Vagina (tissue), 2 donors: ENCODE data around the gene CHRND. TPM values are rescaled to one million over a fixed set of nuclear protein-coding genes. Genes with fewer than 3 reads are reported as not detected.
"Not testable (repeated sequence)": the region's sequence is repeated elsewhere in the genome, so short reads cannot be mapped to it uniquely, and the experiment has no call there.

Experiments
- DNase-seq, 2 donors: peaks; one replicate each; pipeline ENCODE4 v3.0.0-alpha.2; 2017; ENCODE audit errors: extremely low spot score in 2 of 2
- H3K27ac ChIP-seq: fragments of 200-600 bp; sonication (generic); one replicate; pipeline ENCODE4 v1.5.1; 2019
- H3K27me3 ChIP-seq: fragments of 200-600 bp; sonication (generic); one replicate; pipeline ENCODE4 v1.5.1; 2019
- H3K36me3 ChIP-seq, 2 donors: fragments of 200-600 bp; sonication (generic); one replicate each; pipeline ENCODE4 v1.5.1; 2017 to 2019
- H3K4me1 ChIP-seq: fragments of 200-600 bp; sonication (generic); one replicate; pipeline ENCODE4 v1.5.1; 2019
- H3K4me3 ChIP-seq, 2 donors: fragments of 200-600 bp; sonication (generic); 1 replicate in 1 of 2; 2 replicates in 1 of 2; pipeline ENCODE4 v1.5.1; 2016 to 2019
- H3K9me3 ChIP-seq: fragments of 200-600 bp; sonication (generic); one replicate; pipeline ENCODE4 v1.5.1; 2019
- CTCF ChIP-seq, 3 experiments: fragments of 450-650 bp in 2 of 3; fragments of 200-600 bp in 1 of 3; sonication (generic) in 1 of 3; IDR thresholded peaks; one replicate each; pipeline ENCODE4 v1.5.1; 2017 to 2019; ENCODE audit warnings: antibody characterized with exemption in 3 of 3, mild to moderate bottlenecking in 2 of 3, moderate library complexity in 2 of 3
- POLR2A ChIP-seq, 2 donors: fragments of 450-650 bp; IDR thresholded peaks; one replicate each; pipeline ENCODE4 v1.6.1; 2017; ENCODE audit warnings: antibody characterized with exemption in 2 of 2, mild to moderate bottlenecking in 2 of 2, moderate library complexity in 2 of 2
- POLR2AphosphoS5 ChIP-seq, 2 donors: sonication (generic); formaldehyde crosslinking; IDR thresholded peaks; one replicate each; pipeline ENCODE4 v1.9.0; 2017; ENCODE audit warnings: antibody characterized with exemption in 2 of 2, mild to moderate bottlenecking in 2 of 2, low read depth in 1 of 2; ENCODE audit not compliant: insufficient read depth in 1 of 2
- intact Hi-C: fragments of 100-400 bp; cut with DNase I; formaldehyde crosslinking; loops from one replicate; pipeline ENCODE4 v1.15.1; 2023
- total RNA-seq: library from RNA; depleted of rRNA; stranded (reverse); fragments of >200 nt; gene quantifications from one replicate; pipeline ENCODE4 v1.2.3, GENCODE V29; 2016

Gene CHRND
- total RNA-seq, 1 donor from 2014 or later, result not detected

- Histone ChIP-seq H3K4me3 (no peak overlapping the region), H3K27me3 (no peaks in the 10 kb centered on the region), H3K27ac (no peak overlapping the region), H3K36me3 (no peaks in the 10 kb centered on the region), H3K9me3 (peaks cover 2% of the 10 kb centered on the region), H3K4me1 (no peaks in the 10 kb centered on the region)
- DNase-seq, result no peak
- TF ChIP-seq CTCF (IDR thresholded peaks at IDR 0.05), result no peak
- no peak for TF ChIP-seq POLR2A (IDR thresholded peaks at IDR 0.05)
- no peak for TF ChIP-seq POLR2AphosphoS5 (IDR thresholded peaks at IDR 0.05; ENCODE audit: insufficient read depth in 1 of 2, low read depth in 1 of 2)
- intact Hi-C loops, result no loop called here
Observed at GRCh38 chr2:232532419-232532818, 6.5 kb downstream of the CHRND start.

GRCh38 chr2:232532821-232533220 lies 6.9 kb downstream of the CHRND start:
- H3K27ac ChIP-seq, H3K9me3 ChIP-seq, H3K27me3 ChIP-seq, H3K4me3 ChIP-seq, H3K4me1 ChIP-seq, DNase-seq, H3K36me3 ChIP-seq, intact Hi-C loops: not testable (repeated sequence)

GRCh38 chr2:232533944-232534710 lies 8.2 kb downstream of the CHRND start:
- no peak for TF ChIP-seq POLR2A (IDR thresholded peaks at IDR 0.05)
- no peak for TF ChIP-seq POLR2AphosphoS5 (IDR thresholded peaks at IDR 0.05; ENCODE audit: insufficient read depth in 1 of 2, low read depth in 1 of 2)
- intact Hi-C loops, result no loop called here
- Histone ChIP-seq H3K27me3 (peaks cover 2% of the 10 kb centered on the region), H3K4me3 (no peak overlapping the region), H3K27ac (no peak overlapping the region), H3K4me1 (no peaks in the 10 kb centered on the region), H3K36me3 (no peaks in the 10 kb centered on the region), H3K9me3 (peaks cover 2% of the 10 kb centered on the region)
- no peak for DNase-seq

GRCh38 chr2:232534940-232535651 lies 9.1 kb downstream of the CHRND start:
- Histone ChIP-seq H3K36me3 (no peaks in the 10 kb centered on the region), H3K4me1 (no peaks in the 10 kb centered on the region), H3K4me3 (no peak overlapping the region), H3K27ac (no peak overlapping the region), H3K27me3 (peaks cover 3% of the 10 kb centered on the region), H3K9me3 (peaks cover 2% of the 10 kb centered on the region)
- no peak for TF ChIP-seq POLR2AphosphoS5 (IDR thresholded peaks at IDR 0.05; ENCODE audit: insufficient read depth in 1 of 2, low read depth in 1 of 2)
- intact Hi-C loops, result no loop called here
- DNase-seq, result no peak

- no peak overlapping the region for H3K4me3 ChIP-seq
- H3K9me3 ChIP-seq, result peaks cover 2% of the 10 kb centered on the region
- intact Hi-C loops, result no loop called here
- DNase-seq, result no peak
- H3K36me3 ChIP-seq, result no peaks in the 10 kb centered on the region
- no peaks in the 10 kb centered on the region for H3K4me1 ChIP-seq
- peaks cover 3% of the 10 kb centered on the region for H3K27me3 ChIP-seq
- H3K27ac ChIP-seq, result no peak overlapping the region
- TF ChIP-seq CTCF (IDR thresholded peaks at IDR 0.05), result no peak
- no peak for TF ChIP-seq POLR2AphosphoS5 (IDR thresholded peaks at IDR 0.05; ENCODE audit: insufficient read depth in 1 of 2, low read depth in 1 of 2)
Observed at GRCh38 chr2:232535761-232536530, 10.0 kb downstream of the CHRND start.

- Histone ChIP-seq H3K4me3 (no peak overlapping the region), H3K4me1 (no peaks in the 10 kb centered on the region), H3K9me3 (peaks cover 2% of the 10 kb centered on the region), H3K27me3 (peaks cover 3% of the 10 kb centered on the region), H3K27ac (no peak overlapping the region), H3K36me3 (no peaks in the 10 kb centered on the region)
- no peak for DNase-seq
- intact Hi-C loops, result no loop called here
- TF ChIP-seq POLR2A (IDR thresholded peaks at IDR 0.05) (no peak), POLR2AphosphoS5 (IDR thresholded peaks at IDR 0.05; ENCODE audit: insufficient read depth in 1 of 2, low read depth in 1 of 2) (no peak), CTCF (IDR thresholded peaks at IDR 0.05) (no peak)
Observed at GRCh38 chr2:232537079-232537478, 11.1 kb downstream of the CHRND start.
